PFSK-1 (cell line): Measurements from ENCODE around the gene SH3YL1.

ENCODE experiments used
- POLR2AphosphoS5 ChIP-seq: IDR thresholded peaks from 2 replicates; pipeline ENCODE4 v1.6.1; 2012; ENCODE audit warnings: low read depth, mild to moderate bottlenecking, control low read depth, low read length, moderate library complexity
- TF ChIP-seq, protein P1 (sequence below), 2 experiments: IDR thresholded peaks; 2 replicates each; pipeline versions ENCODE4 v1.6.1 to v1.8.0; 2011 to 2012; ENCODE audit warnings: low read depth in 2 of 2, low read length in 2 of 2, control low read depth in 1 of 2, inconsistent platforms in 1 of 2, mild to moderate bottlenecking in 1 of 2, moderate library complexity in 1 of 2; ENCODE audit not compliant: insufficient read depth in 1 of 2

- TF ChIP-seq POLR2AphosphoS5, result no peak
- TF ChIP-seq, protein P1, sequence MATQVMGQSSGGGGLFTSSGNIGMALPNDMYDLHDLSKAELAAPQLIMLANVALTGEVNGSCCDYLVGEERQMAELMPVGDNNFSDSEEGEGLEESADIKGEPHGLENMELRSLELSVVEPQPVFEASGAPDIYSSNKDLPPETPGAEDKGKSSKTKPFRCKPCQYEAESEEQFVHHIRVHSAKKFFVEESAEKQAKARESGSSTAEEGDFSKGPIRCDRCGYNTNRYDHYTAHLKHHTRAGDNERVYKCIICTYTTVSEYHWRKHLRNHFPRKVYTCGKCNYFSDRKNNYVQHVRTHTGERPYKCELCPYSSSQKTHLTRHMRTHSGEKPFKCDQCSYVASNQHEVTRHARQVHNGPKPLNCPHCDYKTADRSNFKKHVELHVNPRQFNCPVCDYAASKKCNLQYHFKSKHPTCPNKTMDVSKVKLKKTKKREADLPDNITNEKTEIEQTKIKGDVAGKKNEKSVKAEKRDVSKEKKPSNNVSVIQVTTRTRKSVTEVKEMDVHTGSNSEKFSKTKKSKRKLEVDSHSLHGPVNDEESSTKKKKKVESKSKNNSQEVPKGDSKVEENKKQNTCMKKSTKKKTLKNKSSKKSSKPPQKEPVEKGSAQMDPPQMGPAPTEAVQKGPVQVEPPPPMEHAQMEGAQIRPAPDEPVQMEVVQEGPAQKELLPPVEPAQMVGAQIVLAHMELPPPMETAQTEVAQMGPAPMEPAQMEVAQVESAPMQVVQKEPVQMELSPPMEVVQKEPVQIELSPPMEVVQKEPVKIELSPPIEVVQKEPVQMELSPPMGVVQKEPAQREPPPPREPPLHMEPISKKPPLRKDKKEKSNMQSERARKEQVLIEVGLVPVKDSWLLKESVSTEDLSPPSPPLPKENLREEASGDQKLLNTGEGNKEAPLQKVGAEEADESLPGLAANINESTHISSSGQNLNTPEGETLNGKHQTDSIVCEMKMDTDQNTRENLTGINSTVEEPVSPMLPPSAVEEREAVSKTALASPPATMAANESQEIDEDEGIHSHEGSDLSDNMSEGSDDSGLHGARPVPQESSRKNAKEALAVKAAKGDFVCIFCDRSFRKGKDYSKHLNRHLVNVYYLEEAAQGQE (IDR thresholded peaks at IDR 0.05; ENCODE audit: insufficient read depth in 1 of 2, low read depth in 2 of 2, low read length in 2 of 2), result no peak
These were observed 83.9 kb downstream of the SH3YL1 start for GRCh38 chr2:179886-180285.
